Tibial artery (tissue), 4 donors: Measurements from ENCODE around the gene OR13J1.

Source experiments
- DNase-seq, 2 donors: peaks; one replicate each; pipeline ENCODE4 v3.0.0-alpha.2; 2019
- H3K27ac ChIP-seq, 2 donors: fragments of 200-600 bp; sonication (generic) in 1 of 2; 1 replicate in 1 of 2; 2 replicates in 1 of 2; pipeline ENCODE4 v1.5.1; 2018 to 2019; ENCODE audit warnings: mild to moderate bottlenecking in 1 of 2
- H3K27me3 ChIP-seq, 2 donors: fragments of 200-600 bp; sonication (generic) in 1 of 2; one replicate each; pipeline versions ENCODE4 v1.5.1 to v1.6.0; 2016 to 2019
- H3K36me3 ChIP-seq, 3 donors: fragments of 200-600 bp; sonication (generic) in 2 of 3; one replicate each; pipeline ENCODE4 v1.5.1; 2016 to 2019; ENCODE audit warnings: mild to moderate bottlenecking in 2 of 3
- H3K4me1 ChIP-seq, 4 donors: fragments of 200-600 bp; sonication (generic) in 2 of 4; 1 replicate in 3 of 4; 2 replicates in 1 of 4; pipeline ENCODE4 v1.5.1; 2016 to 2019
- H3K4me3 ChIP-seq, 2 donors: fragments of 200-600 bp; sonication (generic) in 1 of 2; 1 replicate in 1 of 2; 2 replicates in 1 of 2; pipeline ENCODE4 v1.5.1; 2018 to 2019; ENCODE audit warnings: mild to moderate bottlenecking in 2 of 2
- H3K9me3 ChIP-seq, 3 donors: fragments of 200-600 bp; sonication (generic) in 1 of 3; one replicate each; pipeline ENCODE4 v1.5.1; 2016 to 2019
- CTCF ChIP-seq, 2 experiments: fragments of 200-600 bp in 1 of 2; fragments of 450-650 bp in 1 of 2; IDR thresholded peaks; one replicate each; pipeline ENCODE4 v1.5.1; 2017 to 2019; ENCODE audit warnings: antibody characterized with exemption in 2 of 2, mild to moderate bottlenecking in 1 of 2, moderate library complexity in 1 of 2
- intact Hi-C: fragments of 100-400 bp; cut with DNase I; formaldehyde crosslinking; loops from one replicate; pipeline ENCODE4 v1.15.0; 2023; ENCODE audit warnings: low total_unique reads

Gene OR13J1

GRCh38 chr9:35861161-35861897, 8.9 kb downstream of the OR13J1 start:
- DNase-seq: no peak
- no peaks in the 10 kb centered on the region for H3K4me1 ChIP-seq
- peaks cover 0 to 8% (median 0%) of the 10 kb centered on the region in 3 donors for H3K36me3 ChIP-seq
- H3K27me3 ChIP-seq: peaks cover 0 to 8% of the 10 kb centered on the region in 2 donors
- intact Hi-C loops: loop anchor here (10.0 kb wide), 1 partner anchor 227 kb away; no protein-coding TSS in a partner anchor
- H3K4me3 ChIP-seq: no peak overlapping the region
- H3K27ac ChIP-seq: no peak overlapping the region
- no peaks in the 10 kb centered on the region for H3K9me3 ChIP-seq
- no peak for TF ChIP-seq CTCF (IDR thresholded peaks at IDR 0.05)

GRCh38 chr9:35859990-35860339, 10.2 kb downstream of the OR13J1 start:
- no peaks in the 10 kb centered on the region for H3K9me3 ChIP-seq
- intact Hi-C loops: loop anchor here (10.0 kb wide), 1 partner anchor 225 kb away; no protein-coding TSS in a partner anchor
- H3K27ac ChIP-seq: no peak overlapping the region
- H3K36me3 ChIP-seq: peaks cover 0 to 8% (median 0%) of the 10 kb centered on the region in 3 donors
- H3K27me3 ChIP-seq: peaks cover 0 to 8% of the 10 kb centered on the region in 2 donors
- no peak for TF ChIP-seq CTCF (IDR thresholded peaks at IDR 0.05)
- DNase-seq: no peak
- no peaks in the 10 kb centered on the region for H3K4me1 ChIP-seq
- no peak overlapping the region for H3K4me3 ChIP-seq

GRCh38 chr9:35859310-35859989, 10.8 kb downstream of the OR13J1 start:
- H3K27ac ChIP-seq: no peak overlapping the region
- no peaks in the 10 kb centered on the region for H3K9me3 ChIP-seq
- no peak overlapping the region for H3K4me3 ChIP-seq
- intact Hi-C loops: no loop called here
- DNase-seq: no peak
- peaks cover 0 to 6% of the 10 kb centered on the region in 2 donors for H3K27me3 ChIP-seq
- no peaks in the 10 kb centered on the region for H3K4me1 ChIP-seq
- H3K36me3 ChIP-seq: peaks cover 0 to 9% (median 3%) of the 10 kb centered on the region in 3 donors
- no peak for TF ChIP-seq CTCF (IDR thresholded peaks at IDR 0.05)

- Histone ChIP-seq H3K27me3 (peaks cover 0 to 3% of the 10 kb centered on the region in 2 donors), H3K4me1 (no peaks in the 10 kb centered on the region), H3K9me3 (no peaks in the 10 kb centered on the region), H3K4me3 (no peak overlapping the region), H3K27ac (no peak overlapping the region), H3K36me3 (peaks cover 0 to 19% (median 10%) of the 10 kb centered on the region in 3 donors)
- no peak for DNase-seq
- no peak for TF ChIP-seq CTCF (IDR thresholded peaks at IDR 0.05)
- intact Hi-C loops: no loop called here
Measured at GRCh38 chr9:35858458-35858857, 11.7 kb downstream of the OR13J1 start.

GRCh38 chr9:35856882-35857281, 13.3 kb downstream of the OR13J1 start:
- H3K9me3 ChIP-seq: no peaks in the 10 kb centered on the region
- no peak for TF ChIP-seq CTCF (IDR thresholded peaks at IDR 0.05)
- no peak overlapping the region for H3K27ac ChIP-seq
- H3K27me3 ChIP-seq: peaks cover 0 to 1% of the 10 kb centered on the region in 2 donors
- H3K4me3 ChIP-seq: no peak overlapping the region
- no peak for DNase-seq
- peaks cover 6 to 34% (median 17%) of the 10 kb centered on the region in 3 donors for H3K36me3 ChIP-seq
- no peaks in the 10 kb centered on the region for H3K4me1 ChIP-seq
- intact Hi-C loops: no loop called here
